GM12872 (cell line): ENCODE results near the gene SLC22A13.
A peak's percentile ranks its signal among the peaks of the same experiment; 100 is the strongest.

Experiments used
- CTCF ChIP-seq: IDR thresholded peaks from 3 replicates; pipeline ENCODE4 v1.5.1; 2011; ENCODE audit warnings: low read depth, mild to moderate bottlenecking, low read length, moderate library complexity; ENCODE audit not compliant: insufficient read depth

The SLC22A13 gene

GRCh38 chr3:38276081-38276916, 10.7 kb downstream of the SLC22A13 start:
- TF ChIP-seq CTCF = no peak

- TF ChIP-seq CTCF = no peak
Measured at GRCh38 chr3:38276917-38277630, 11.5 kb downstream of the SLC22A13 start.

DNA sequence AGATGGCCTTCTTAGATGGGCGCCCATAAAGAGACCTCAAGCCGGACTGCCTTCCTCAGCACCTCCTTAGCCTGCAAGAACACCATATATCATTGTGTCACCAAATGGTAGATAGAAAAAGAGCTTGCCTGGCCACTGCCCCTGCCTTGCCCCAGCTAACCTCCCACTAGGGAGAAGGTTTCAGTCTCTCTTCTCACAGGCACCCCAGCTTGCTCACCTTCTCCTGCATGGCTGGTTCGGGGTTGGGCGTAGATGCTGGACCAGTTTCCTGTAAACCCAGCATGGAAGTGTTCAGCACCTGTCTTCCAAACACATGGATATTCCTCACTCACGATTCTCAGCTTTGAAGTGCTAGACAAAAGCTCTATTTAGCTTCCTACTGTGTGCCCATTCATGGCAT, 13.2 kb downstream of the SLC22A13 start:
- no peak for TF ChIP-seq CTCF

GRCh38 chr3:38281895-38282686, 16.5 kb downstream of the SLC22A13 start, which contains the start of gene SLC22A14:
TSS of gene SLC22A14 (plus strand) at chr3:38282294. CDS start at chr3:38306027, 23,733 bp downstream.
- peak; percentile 42 for TF ChIP-seq CTCF

- no peak for TF ChIP-seq CTCF
Measured at GRCh38 chr3:38283810-38284755, 18.5 kb downstream of the SLC22A13 start.

DNA sequence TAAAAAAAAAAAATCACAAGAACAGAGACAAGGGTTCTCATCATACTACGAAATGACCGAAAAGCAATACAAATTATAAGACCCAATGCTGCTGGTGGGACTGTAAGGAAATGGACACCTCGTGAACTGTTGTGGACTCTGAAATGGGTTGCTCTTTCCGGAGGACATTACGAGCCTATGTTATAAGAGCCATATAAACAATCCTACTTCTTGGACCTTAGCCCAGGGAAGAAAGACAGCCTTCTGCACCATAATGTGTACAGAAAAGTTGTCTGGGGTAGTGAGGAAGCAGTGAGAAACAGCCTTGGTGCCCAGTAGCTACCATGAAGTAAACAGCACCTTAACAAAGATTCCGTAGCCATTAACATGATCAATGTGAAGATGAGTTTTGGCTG, 19.1 kb downstream of the SLC22A13 start:
- TF ChIP-seq CTCF = no peak
